IMR-90 (cell line): Measurements from ENCODE around the gene TMOD1. TPM values are rescaled to one million over a fixed set of nuclear protein-coding genes. Genes with fewer than 3 reads are reported as not detected.

Experiments
- ATAC-seq: fragments of 200-7000 bp; cut with Tn5 transposase; 2 replicates; pipeline ENCODE4 v1.9.1; 2020; ENCODE audit warnings: low read depth, mild to moderate bottlenecking, moderate library complexity
- BruUV-seq: library from RNA; stranded (reverse); fragments of 400-500 nt; replicated peaks from 2 replicates; lab custom pipeline; 2021; lab: Mats Ljungman, UMichigan
- CTCF ChIA-PET: fragments of 300-600 bp; formaldehyde crosslinking; extraction: SDS; loops from one replicate; lab custom pipeline; 2021; ENCODE audit warnings: antibody characterized with exemption; lab: Yijun Ruan, JAX
- POLR2A ChIA-PET: fragments of 300-600 bp; sonication (Branson Sonifier 250); formaldehyde crosslinking; loops from one replicate; lab custom pipeline; 2022; ENCODE audit warnings: antibody characterized with exemption; ENCODE audit not compliant: unreplicated experiment; lab: Charles Lee
- DNase-seq: peaks from one replicate; pipeline ENCODE4 v3.0.0; 2013
- H2AFZ ChIP-seq: replicated peaks from 2 replicates; pipeline ENCODE3; 2013; ENCODE audit warnings: low read length, mild to moderate bottlenecking; ENCODE audit not compliant: poor library complexity
- H2AK5ac ChIP-seq: 2 replicates; pipeline ENCODE4 v1.6.1; 2013; ENCODE audit warnings: low read depth, low read length, inconsistent platforms
- H2AK9ac ChIP-seq: replicated peaks from 2 replicates; pipeline ENCODE3; 2013; ENCODE audit warnings: mild to moderate bottlenecking, low read depth, low read length, moderate library complexity; ENCODE audit not compliant: poor library complexity
- H2BK120ac ChIP-seq: 2 replicates; pipeline ENCODE4 v1.6.1; 2013; ENCODE audit warnings: low read depth, low read length, inconsistent platforms
- H2BK15ac ChIP-seq: 3 replicates; pipeline ENCODE4 v1.6.1; 2013; ENCODE audit warnings: low read depth, low read length, inconsistent platforms
- H2BK20ac ChIP-seq: 2 replicates; pipeline ENCODE4 v1.6.1; 2013; ENCODE audit warnings: low read depth, mild to moderate bottlenecking, inconsistent platforms, low read length, moderate library complexity
- H2BK5ac ChIP-seq: 2 replicates; pipeline ENCODE4 v1.6.1; 2013; ENCODE audit warnings: mild to moderate bottlenecking, low read depth, low read length, inconsistent platforms; ENCODE audit not compliant: poor library complexity, severe bottlenecking
- H3K14ac ChIP-seq: replicated peaks from 2 replicates; pipeline ENCODE4 v1.6.1; 2013; ENCODE audit warnings: low read depth, low read length, inconsistent platforms
- H3K18ac ChIP-seq: 2 replicates; pipeline ENCODE4 v1.6.1; 2013; ENCODE audit warnings: low read depth, low read length, control low read depth
- H3K23ac ChIP-seq: 2 replicates; pipeline ENCODE4 v1.6.1; 2013; ENCODE audit warnings: low read depth, low read length, inconsistent platforms
- H3K27ac ChIP-seq: 2 replicates; pipeline ENCODE4 v1.5.1; 2013; ENCODE audit warnings: mild to moderate bottlenecking, control low read depth, low read length; ENCODE audit not compliant: insufficient read depth
- H3K27me3 ChIP-seq: 2 replicates; pipeline ENCODE4 v1.6.1; 2013; ENCODE audit warnings: low read length; ENCODE audit not compliant: control insufficient read depth, insufficient read depth
- H3K36me3 ChIP-seq: 2 replicates; pipeline ENCODE4 v1.6.1; 2013; ENCODE audit warnings: low read length, mixed read lengths; ENCODE audit not compliant: control insufficient read depth, insufficient read depth
- H3K4ac ChIP-seq: 2 replicates; pipeline ENCODE4 v1.6.1; 2013; ENCODE audit warnings: low read depth, low read length, inconsistent platforms
- H3K4me1 ChIP-seq: 2 replicates; pipeline ENCODE4 v1.6.1; 2013; ENCODE audit warnings: low read length, mixed read lengths; ENCODE audit not compliant: control insufficient read depth, insufficient read depth
- H3K4me2 ChIP-seq: 2 replicates; pipeline ENCODE4 v1.6.1; 2013; ENCODE audit warnings: low read depth, mild to moderate bottlenecking, control low read depth, low read length, moderate library complexity
- H3K4me3 ChIP-seq: 2 replicates; pipeline ENCODE4 v1.5.1; 2013; ENCODE audit warnings: low read depth, mild to moderate bottlenecking, control low read depth, low read length, moderate library complexity; ENCODE audit not compliant: insufficient read depth
- H3K56ac ChIP-seq: 2 replicates; pipeline ENCODE4 v1.6.1; 2013; ENCODE audit warnings: low read length, inconsistent platforms; ENCODE audit not compliant: insufficient read depth; ENCODE audit errors: extremely low read depth
- H3K79me1 ChIP-seq, 2 experiments: 2 replicates each; pipeline ENCODE4 v1.6.1; 2013; ENCODE audit warnings: low read length in 2 of 2, inconsistent platforms in 1 of 2, low read depth in 1 of 2
- H3K9ac ChIP-seq: 2 replicates; pipeline ENCODE4 v1.6.1; 2013; ENCODE audit warnings: low read depth, low read length, control low read depth
- H3K9me1 ChIP-seq: 2 replicates; pipeline ENCODE4 v1.6.1; 2013; ENCODE audit warnings: low read length, inconsistent platforms; ENCODE audit not compliant: insufficient read depth
- H3K9me3 ChIP-seq: 2 replicates; pipeline ENCODE4 v1.6.1; 2013; ENCODE audit warnings: low read length; ENCODE audit not compliant: control insufficient read depth, insufficient read depth
- H4K20me1 ChIP-seq: 2 replicates; pipeline ENCODE4 v1.6.1; 2013; ENCODE audit warnings: low read length, inconsistent platforms; ENCODE audit not compliant: insufficient read depth
- H4K5ac ChIP-seq: 2 replicates; pipeline ENCODE4 v1.6.1; 2013; ENCODE audit warnings: mild to moderate bottlenecking, low read depth, low read length, control low read depth
- H4K8ac ChIP-seq, 2 experiments: 2 replicates each; pipeline ENCODE4 v1.6.1; 2013; ENCODE audit warnings: low read depth in 2 of 2, low read length in 2 of 2, control low read depth in 1 of 2, inconsistent platforms in 1 of 2
- H4K91ac ChIP-seq: 2 replicates; pipeline ENCODE4 v1.6.1; 2013; ENCODE audit warnings: low read depth, low read length, inconsistent platforms; ENCODE audit not compliant: insufficient read depth
- BHLHE40 ChIP-seq: fragments of 150-350 bp; IDR thresholded peaks from 2 replicates; pipeline ENCODE4 v1.6.1; 2016; ENCODE audit warnings: mild to moderate bottlenecking, low read depth, low read length
- CHD1 ChIP-seq: IDR thresholded peaks from 2 replicates; pipeline ENCODE4 v1.6.1; 2012; ENCODE audit warnings: low read depth, low read length, improper control_type of control experiment
- MAFK ChIP-seq: IDR thresholded peaks from 2 replicates; pipeline ENCODE4 v1.6.1; 2012; ENCODE audit warnings: low read depth, low read length, improper control_type of control experiment
- MAZ ChIP-seq: IDR thresholded peaks from 2 replicates; pipeline ENCODE4 v1.6.1; 2012; ENCODE audit warnings: low read depth, mild to moderate bottlenecking, low read length, improper control_type of control experiment, moderate library complexity, borderline replicate concordance
- RFX5 ChIP-seq: IDR thresholded peaks from 2 replicates; pipeline ENCODE4 v1.8.0; 2012; ENCODE audit warnings: low read depth, mild to moderate bottlenecking, low read length, moderate library complexity
- SMC3 ChIP-seq: fragments of 150-350 bp; IDR thresholded peaks from 2 replicates; pipeline ENCODE4 v1.6.1; 2016; ENCODE audit warnings: low read depth, mild to moderate bottlenecking, antibody characterized with exemption, low read length, moderate library complexity
- WGBS, 2 experiments: methylation state at CpG; one replicate each; pipeline versions ENCODE4 v1.1.5 to v1.1.7; 2013; ENCODE audit warnings: missing lambda C conversion rate in 2 of 2; ENCODE audit not compliant: insufficient read length in 1 of 2; ENCODE audit errors: extremely low coverage in 2 of 2; 5-methylcytosine and 5-hydroxymethylcytosine counted together
- dilution Hi-C: fragments of 300-500 bp; cut with HindIII; formaldehyde crosslinking; loops from one replicate; pipeline ENCODE4 v1.14.3; 2018; ENCODE audit warnings: low sequenced_read_pairs; ENCODE audit not compliant: unreplicated experiment
- in situ Hi-C: fragments of 300-500 bp; cut with MboI; formaldehyde crosslinking; loops from 3 replicates; pipeline ENCODE4 v1.14.3; 2019; ENCODE audit warnings: low sequenced_read_pairs, inconsistent platforms, mixed read lengths
- intact Hi-C: fragments of 100-400 bp; cut with micrococcal nuclease; formaldehyde crosslinking; loops from 2 replicates; pipeline ENCODE4 v1.10.0; 2022
- polyA plus RNA-seq, 3 experiments: library from polyadenylated mRNA; depleted of rRNA; stranded (reverse); fragments of >200 nt; gene quantifications; 2 replicates each; pipeline ENCODE4 v1.2.3, GENCODE V29; 2012; ENCODE audit warnings: low replicate concordance in 1 of 3
- total RNA-seq: library from RNA; depleted of rRNA; stranded (reverse); fragments of >200 nt; gene quantifications from 2 replicates; pipeline ENCODE4 v1.2.3, GENCODE V29; 2012
- TF ChIP-seq, protein P1 (sequence below): fragments of 150-350 bp; IDR thresholded peaks from 2 replicates; pipeline ENCODE4 v1.6.1; 2017; ENCODE audit warnings: mild to moderate bottlenecking, antibody characterized with exemption, low read length, low read depth
- TF ChIP-seq, protein P2 (sequence below): conservative IDR thresholded peaks from 2 replicates; pipeline ENCODE4 v1.5.1; 2012; ENCODE audit warnings: mild to moderate bottlenecking, low read depth, low read length, improper control_type of control experiment

The TMOD1 gene
- total and polyA plus RNA-seq, 2 of the 4 experiments (the other 2 are of a cell fraction), result 0.18 to 0.38 TPM

DNA sequence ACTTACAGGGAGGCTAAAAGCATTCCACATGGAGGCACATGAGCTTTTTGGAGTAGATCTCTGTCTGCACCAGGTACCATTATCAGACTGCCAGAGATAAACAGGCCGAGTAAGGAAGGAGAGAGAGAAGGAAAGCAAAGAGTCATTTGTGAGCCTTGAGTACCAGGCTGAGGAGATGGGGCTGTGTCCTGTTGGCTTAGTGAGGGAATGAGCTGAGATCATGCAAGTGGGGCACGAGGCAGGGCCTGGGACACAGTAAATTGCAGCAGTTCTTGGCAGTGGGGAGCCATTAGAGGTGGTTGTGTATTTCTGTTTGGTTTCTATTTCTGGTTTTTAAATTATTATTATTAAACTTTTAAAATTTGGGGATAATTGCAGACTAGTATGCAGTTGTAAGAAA, 78.4 kb downstream of the TMOD1 start:
- DNase-seq (no peak), ATAC-seq (no peak)
- BruUV-seq, result no TSS peak
- no peak overlapping the region for H4K5ac ChIP-seq
- H2BK15ac ChIP-seq, result no peak overlapping the region
- no peaks in the 10 kb centered on the region for H4K20me1 ChIP-seq
- TF ChIP-seq SMC3 (no peak), RFX5 (no peak), MAFK (no peak), CHD1 (no peak), MAZ (no peak), BHLHE40 (no peak)
- TF ChIP-seq, protein P1, sequence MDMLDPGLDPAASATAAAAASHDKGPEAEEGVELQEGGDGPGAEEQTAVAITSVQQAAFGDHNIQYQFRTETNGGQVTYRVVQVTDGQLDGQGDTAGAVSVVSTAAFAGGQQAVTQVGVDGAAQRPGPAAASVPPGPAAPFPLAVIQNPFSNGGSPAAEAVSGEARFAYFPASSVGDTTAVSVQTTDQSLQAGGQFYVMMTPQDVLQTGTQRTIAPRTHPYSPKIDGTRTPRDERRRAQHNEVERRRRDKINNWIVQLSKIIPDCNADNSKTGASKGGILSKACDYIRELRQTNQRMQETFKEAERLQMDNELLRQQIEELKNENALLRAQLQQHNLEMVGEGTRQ, result no peak
- TF ChIP-seq, protein P2, sequence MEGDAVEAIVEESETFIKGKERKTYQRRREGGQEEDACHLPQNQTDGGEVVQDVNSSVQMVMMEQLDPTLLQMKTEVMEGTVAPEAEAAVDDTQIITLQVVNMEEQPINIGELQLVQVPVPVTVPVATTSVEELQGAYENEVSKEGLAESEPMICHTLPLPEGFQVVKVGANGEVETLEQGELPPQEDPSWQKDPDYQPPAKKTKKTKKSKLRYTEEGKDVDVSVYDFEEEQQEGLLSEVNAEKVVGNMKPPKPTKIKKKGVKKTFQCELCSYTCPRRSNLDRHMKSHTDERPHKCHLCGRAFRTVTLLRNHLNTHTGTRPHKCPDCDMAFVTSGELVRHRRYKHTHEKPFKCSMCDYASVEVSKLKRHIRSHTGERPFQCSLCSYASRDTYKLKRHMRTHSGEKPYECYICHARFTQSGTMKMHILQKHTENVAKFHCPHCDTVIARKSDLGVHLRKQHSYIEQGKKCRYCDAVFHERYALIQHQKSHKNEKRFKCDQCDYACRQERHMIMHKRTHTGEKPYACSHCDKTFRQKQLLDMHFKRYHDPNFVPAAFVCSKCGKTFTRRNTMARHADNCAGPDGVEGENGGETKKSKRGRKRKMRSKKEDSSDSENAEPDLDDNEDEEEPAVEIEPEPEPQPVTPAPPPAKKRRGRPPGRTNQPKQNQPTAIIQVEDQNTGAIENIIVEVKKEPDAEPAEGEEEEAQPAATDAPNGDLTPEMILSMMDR, result no peak
- no peak overlapping the region for H3K4me3 ChIP-seq
- no peak overlapping the region for H3K14ac ChIP-seq
- no peak overlapping the region for H3K23ac ChIP-seq
- H2BK5ac ChIP-seq, result no peak overlapping the region
- dilution Hi-C loops, result no loop called here
- no peaks in the 10 kb centered on the region; the same call in 1 of the 2 replicates for H3K9me1 ChIP-seq
- H3K56ac ChIP-seq, result no peak overlapping the region
- H2BK20ac ChIP-seq, result no peak overlapping the region
- no peak overlapping the region for H4K8ac ChIP-seq
- H3K9ac ChIP-seq, result no peak overlapping the region
- no peak overlapping the region for H2AK9ac ChIP-seq
- H3K4me1 ChIP-seq, result no peaks in the 10 kb centered on the region
- H2AK5ac ChIP-seq, result no peak overlapping the region
- H3K9me3 ChIP-seq, result no peaks in the 10 kb centered on the region
- WGBS, 2 experiments, result 33% methylated on average over 1 of the region's 2 CpGs; no CpG with 5 or more reads in 1 of the 2 experiments
- ChIA-PET POLR2A (no interaction called here), CTCF (interaction anchor here (0.5 kb wide), 1 partner anchor 181 kb away, joined by 3 read pairs; no protein-coding TSS in a partner anchor)
- peaks cover 2% of the 10 kb centered on the region; the same call in 1 of the 2 replicates for H3K36me3 ChIP-seq
- H3K27me3 ChIP-seq, result peaks cover 1% of the 10 kb centered on the region; the same call in 1 of the 2 replicates
- no peak overlapping the region for H2AFZ ChIP-seq
- H3K4me2 ChIP-seq, result no peak overlapping the region
- in situ Hi-C loops, result no loop called here
- no peak overlapping the region for H3K4ac ChIP-seq
- H4K91ac ChIP-seq, result no peak overlapping the region
- intact Hi-C loops, result no loop called here
- no peak overlapping the region for H3K27ac ChIP-seq
- H3K18ac ChIP-seq, result no peak overlapping the region
- H3K79me1 ChIP-seq, result no peaks in the 10 kb centered on the region
- H2BK120ac ChIP-seq, result no peak overlapping the region
